ENCODE measurements around the gene SKI. TPM values are rescaled to one million over a fixed set of nuclear protein-coding genes. Genes with fewer than 3 reads are reported as not detected.

The SKI gene
- total and polyA plus RNA-seq, 2 of the 4 experiments (the other 2 are of a cell fraction), result 2.3 to 20.1 TPM

- 90% methylated on average over 2 of the region's 9 CpGs; no CpG with 5 or more reads in 1 of the 2 experiments for WGBS, 2 experiments (ENCODE audit: extremely low coverage in 2 of 2, insufficient read length in 1 of 2)
- Histone ChIP-seq H3K18ac (ENCODE audit: low read depth, low read length) (no peak overlapping the region), H2BK120ac (ENCODE audit: low read depth, low read length) (no peak overlapping the region), H3K56ac (ENCODE audit: extremely low read depth, insufficient read depth, low read length) (no peak overlapping the region), H4K8ac (ENCODE audit: low read depth in 2 of 2, low read length in 2 of 2) (no peak overlapping the region), H4K91ac (ENCODE audit: insufficient read depth, low read depth, low read length) (no peak overlapping the region), H2AK5ac (ENCODE audit: low read depth, low read length) (no peak overlapping the region), H3K4me2 (ENCODE audit: low read depth, low read length) (no peak overlapping the region), H2BK5ac (ENCODE audit: low read depth, low read length, poor library complexity, severe bottlenecking) (no peak overlapping the region), H3K36me3 (ENCODE audit: control insufficient read depth, insufficient read depth, low read length) (no peaks in the 10 kb centered on the region; the same call in 1 of the 2 replicates), H3K4ac (ENCODE audit: low read depth, low read length) (no peak overlapping the region), H4K5ac (ENCODE audit: low read depth, low read length) (no peak overlapping the region), H3K9ac (ENCODE audit: low read depth, low read length) (no peak overlapping the region), H2BK20ac (ENCODE audit: low read depth, low read length) (no peak overlapping the region), H3K27ac (ENCODE audit: insufficient read depth, low read length) (no peak overlapping the region), H2AFZ (replicated peaks; ENCODE audit: low read length, poor library complexity) (no peak overlapping the region), H2AK9ac (replicated peaks; ENCODE audit: low read depth, low read length, poor library complexity) (no peak overlapping the region), H3K9me3 (ENCODE audit: control insufficient read depth, insufficient read depth, low read length) (no peaks in the 10 kb centered on the region), H3K4me3 (ENCODE audit: insufficient read depth, low read depth, low read length) (no peak overlapping the region), H3K14ac (replicated peaks; ENCODE audit: low read depth, low read length) (no peak overlapping the region), H2BK15ac (ENCODE audit: low read depth, low read length) (no peak overlapping the region), H3K27me3 (ENCODE audit: control insufficient read depth, insufficient read depth, low read length) (no peaks in the 10 kb centered on the region), H3K4me1 (ENCODE audit: control insufficient read depth, insufficient read depth, low read length) (peaks cover 17% of the 10 kb centered on the region), H3K23ac (ENCODE audit: low read depth, low read length) (no peak overlapping the region), H3K79me1 (ENCODE audit: low read depth in 1 of 2, low read length in 2 of 2) (peaks cover 3 to 59% of the 10 kb centered on the region in 2 experiments; a peak in 3 of 4 replicates), H4K20me1 (ENCODE audit: insufficient read depth, low read length) (peaks cover 44% of the 10 kb centered on the region), H3K9me1 (ENCODE audit: insufficient read depth, low read length) (peaks cover 20% of the 10 kb centered on the region; the same call in 1 of the 2 replicates)
- in situ Hi-C loops (cut with MboI; ENCODE audit: low sequenced_read_pairs), result no loop called here
- TF ChIP-seq SMC3 (IDR thresholded peaks at IDR 0.05; ENCODE audit: low read depth, low read length), result no peak
- TF ChIP-seq CHD1 (IDR thresholded peaks at IDR 0.05; ENCODE audit: low read depth, low read length), result no peak
- TF ChIP-seq POLR2A (IDR thresholded peaks at IDR 0.05; ENCODE audit: low read depth, low read length), result no peak
- no peak for TF ChIP-seq ELK1 (IDR thresholded peaks at IDR 0.05; ENCODE audit: borderline replicate concordance, low read depth, low read length)
- no peak for TF ChIP-seq RCOR1 (IDR thresholded peaks at IDR 0.05; ENCODE audit: insufficient replicate concordance, low read length)
- TF ChIP-seq BHLHE40 (IDR thresholded peaks at IDR 0.05; ENCODE audit: low read depth, low read length), result no peak
- dilution Hi-C loops (cut with HindIII; ENCODE audit: low sequenced_read_pairs, unreplicated experiment), result no loop called here
- POLR2A ChIA-PET (ENCODE audit: unreplicated experiment), result no interaction called here
- no TSS peak for BruUV-seq (replicated peaks)
- ATAC-seq (ENCODE audit: low read depth) (no peak), DNase-seq (no peak)
- intact Hi-C loops (cut with micrococcal nuclease), result no loop called here
- CTCF ChIA-PET, result no interaction called here
These were observed 56.8 kb downstream of the SKI start for GRCh38 chr1:2284932-2285331.
